IMR-90 (cell line): ENCODE measurements around the gene IGFBP3. TPM values are rescaled to one million over a fixed set of nuclear protein-coding genes. Genes with fewer than 3 reads are reported as not detected.

Source experiments
- ATAC-seq: fragments of 200-7000 bp; cut with Tn5 transposase; 2 replicates; pipeline ENCODE4 v1.9.1; 2020; ENCODE audit warnings: low read depth, mild to moderate bottlenecking, moderate library complexity
- BruUV-seq: library from RNA; stranded (reverse); fragments of 400-500 nt; replicated peaks from 2 replicates; lab custom pipeline; 2021; lab: Mats Ljungman, UMichigan
- CTCF ChIA-PET: fragments of 300-600 bp; formaldehyde crosslinking; extraction: SDS; loops from one replicate; lab custom pipeline; 2021; ENCODE audit warnings: antibody characterized with exemption; lab: Yijun Ruan, JAX
- POLR2A ChIA-PET: fragments of 300-600 bp; sonication (Branson Sonifier 250); formaldehyde crosslinking; loops from one replicate; lab custom pipeline; 2022; ENCODE audit warnings: antibody characterized with exemption; ENCODE audit not compliant: unreplicated experiment; lab: Charles Lee
- DNase-seq: peaks from one replicate; pipeline ENCODE4 v3.0.0; 2013
- H2AFZ ChIP-seq: replicated peaks from 2 replicates; pipeline ENCODE3; 2013; ENCODE audit warnings: low read length, mild to moderate bottlenecking; ENCODE audit not compliant: poor library complexity
- H2AK5ac ChIP-seq: 2 replicates; pipeline ENCODE4 v1.6.1; 2013; ENCODE audit warnings: low read depth, low read length, inconsistent platforms
- H2AK9ac ChIP-seq: replicated peaks from 2 replicates; pipeline ENCODE3; 2013; ENCODE audit warnings: mild to moderate bottlenecking, low read depth, low read length, moderate library complexity; ENCODE audit not compliant: poor library complexity
- H2BK120ac ChIP-seq: 2 replicates; pipeline ENCODE4 v1.6.1; 2013; ENCODE audit warnings: low read depth, low read length, inconsistent platforms
- H2BK15ac ChIP-seq: 3 replicates; pipeline ENCODE4 v1.6.1; 2013; ENCODE audit warnings: low read depth, low read length, inconsistent platforms
- H2BK20ac ChIP-seq: 2 replicates; pipeline ENCODE4 v1.6.1; 2013; ENCODE audit warnings: low read depth, mild to moderate bottlenecking, inconsistent platforms, low read length, moderate library complexity
- H2BK5ac ChIP-seq: 2 replicates; pipeline ENCODE4 v1.6.1; 2013; ENCODE audit warnings: mild to moderate bottlenecking, low read depth, low read length, inconsistent platforms; ENCODE audit not compliant: poor library complexity, severe bottlenecking
- H3K14ac ChIP-seq: replicated peaks from 2 replicates; pipeline ENCODE4 v1.6.1; 2013; ENCODE audit warnings: low read depth, low read length, inconsistent platforms
- H3K18ac ChIP-seq: 2 replicates; pipeline ENCODE4 v1.6.1; 2013; ENCODE audit warnings: low read depth, low read length, control low read depth
- H3K23ac ChIP-seq: 2 replicates; pipeline ENCODE4 v1.6.1; 2013; ENCODE audit warnings: low read depth, low read length, inconsistent platforms
- H3K27ac ChIP-seq: 2 replicates; pipeline ENCODE4 v1.5.1; 2013; ENCODE audit warnings: mild to moderate bottlenecking, control low read depth, low read length; ENCODE audit not compliant: insufficient read depth
- H3K27me3 ChIP-seq: 2 replicates; pipeline ENCODE4 v1.6.1; 2013; ENCODE audit warnings: low read length; ENCODE audit not compliant: control insufficient read depth, insufficient read depth
- H3K36me3 ChIP-seq: 2 replicates; pipeline ENCODE4 v1.6.1; 2013; ENCODE audit warnings: low read length, mixed read lengths; ENCODE audit not compliant: control insufficient read depth, insufficient read depth
- H3K4ac ChIP-seq: 2 replicates; pipeline ENCODE4 v1.6.1; 2013; ENCODE audit warnings: low read depth, low read length, inconsistent platforms
- H3K4me1 ChIP-seq: 2 replicates; pipeline ENCODE4 v1.6.1; 2013; ENCODE audit warnings: low read length, mixed read lengths; ENCODE audit not compliant: control insufficient read depth, insufficient read depth
- H3K4me2 ChIP-seq: 2 replicates; pipeline ENCODE4 v1.6.1; 2013; ENCODE audit warnings: low read depth, mild to moderate bottlenecking, control low read depth, low read length, moderate library complexity
- H3K4me3 ChIP-seq: 2 replicates; pipeline ENCODE4 v1.5.1; 2013; ENCODE audit warnings: low read depth, mild to moderate bottlenecking, control low read depth, low read length, moderate library complexity; ENCODE audit not compliant: insufficient read depth
- H3K56ac ChIP-seq: 2 replicates; pipeline ENCODE4 v1.6.1; 2013; ENCODE audit warnings: low read length, inconsistent platforms; ENCODE audit not compliant: insufficient read depth; ENCODE audit errors: extremely low read depth
- H3K79me1 ChIP-seq, 2 experiments: 2 replicates each; pipeline ENCODE4 v1.6.1; 2013; ENCODE audit warnings: low read length in 2 of 2, inconsistent platforms in 1 of 2, low read depth in 1 of 2
- H3K9ac ChIP-seq: 2 replicates; pipeline ENCODE4 v1.6.1; 2013; ENCODE audit warnings: low read depth, low read length, control low read depth
- H3K9me1 ChIP-seq: 2 replicates; pipeline ENCODE4 v1.6.1; 2013; ENCODE audit warnings: low read length, inconsistent platforms; ENCODE audit not compliant: insufficient read depth
- H3K9me3 ChIP-seq: 2 replicates; pipeline ENCODE4 v1.6.1; 2013; ENCODE audit warnings: low read length; ENCODE audit not compliant: control insufficient read depth, insufficient read depth
- H4K20me1 ChIP-seq: 2 replicates; pipeline ENCODE4 v1.6.1; 2013; ENCODE audit warnings: low read length, inconsistent platforms; ENCODE audit not compliant: insufficient read depth
- H4K5ac ChIP-seq: 2 replicates; pipeline ENCODE4 v1.6.1; 2013; ENCODE audit warnings: mild to moderate bottlenecking, low read depth, low read length, control low read depth
- H4K8ac ChIP-seq, 2 experiments: 2 replicates each; pipeline ENCODE4 v1.6.1; 2013; ENCODE audit warnings: low read depth in 2 of 2, low read length in 2 of 2, control low read depth in 1 of 2, inconsistent platforms in 1 of 2
- H4K91ac ChIP-seq: 2 replicates; pipeline ENCODE4 v1.6.1; 2013; ENCODE audit warnings: low read depth, low read length, inconsistent platforms; ENCODE audit not compliant: insufficient read depth
- BHLHE40 ChIP-seq: fragments of 150-350 bp; IDR thresholded peaks from 2 replicates; pipeline ENCODE4 v1.6.1; 2016; ENCODE audit warnings: mild to moderate bottlenecking, low read depth, low read length
- CEBPB ChIP-seq: IDR thresholded peaks from 2 replicates; pipeline ENCODE4 v1.6.1; 2012; ENCODE audit warnings: low read depth, low read length, improper control_type of control experiment
- CHD1 ChIP-seq: IDR thresholded peaks from 2 replicates; pipeline ENCODE4 v1.6.1; 2012; ENCODE audit warnings: low read depth, low read length, improper control_type of control experiment
- ELK1 ChIP-seq: fragments of 150-350 bp; IDR thresholded peaks from 2 replicates; pipeline ENCODE4 v1.6.1; 2016; ENCODE audit warnings: low read depth, mild to moderate bottlenecking, low read length, moderate library complexity, borderline replicate concordance
- FOS ChIP-seq: fragments of 150-350 bp; IDR thresholded peaks from 2 replicates; pipeline ENCODE4 v1.6.1; 2016; ENCODE audit warnings: low read depth, low read length
- MAFK ChIP-seq: IDR thresholded peaks from 2 replicates; pipeline ENCODE4 v1.6.1; 2012; ENCODE audit warnings: low read depth, low read length, improper control_type of control experiment
- MAZ ChIP-seq: IDR thresholded peaks from 2 replicates; pipeline ENCODE4 v1.6.1; 2012; ENCODE audit warnings: low read depth, mild to moderate bottlenecking, low read length, improper control_type of control experiment, moderate library complexity, borderline replicate concordance
- MXI1 ChIP-seq: IDR thresholded peaks from 2 replicates; pipeline ENCODE4 v1.6.1; 2012; ENCODE audit warnings: low read depth, mild to moderate bottlenecking, low read length, moderate library complexity, borderline replicate concordance
- NFE2L2 ChIP-seq: fragments of 150-350 bp; IDR thresholded peaks from 2 replicates; pipeline ENCODE4 v1.6.1; 2016; ENCODE audit warnings: low read depth, mild to moderate bottlenecking, low read length
- POLR2A ChIP-seq: IDR thresholded peaks from 2 replicates; pipeline ENCODE4 v1.6.1; 2012; ENCODE audit warnings: mild to moderate bottlenecking, low read depth, low read length
- RAD21 ChIP-seq: IDR thresholded peaks from 2 replicates; pipeline ENCODE4 v1.6.1; 2012; ENCODE audit warnings: low read length, improper control_type of control experiment
- RCOR1 ChIP-seq: IDR thresholded peaks from 2 replicates; pipeline ENCODE4 v1.6.1; 2012; ENCODE audit warnings: mild to moderate bottlenecking, low read length, improper control_type of control experiment; ENCODE audit not compliant: insufficient replicate concordance
- RFX5 ChIP-seq: IDR thresholded peaks from 2 replicates; pipeline ENCODE4 v1.8.0; 2012; ENCODE audit warnings: low read depth, mild to moderate bottlenecking, low read length, moderate library complexity
- SMC3 ChIP-seq: fragments of 150-350 bp; IDR thresholded peaks from 2 replicates; pipeline ENCODE4 v1.6.1; 2016; ENCODE audit warnings: low read depth, mild to moderate bottlenecking, antibody characterized with exemption, low read length, moderate library complexity
- WGBS, 2 experiments: methylation state at CpG; one replicate each; pipeline versions ENCODE4 v1.1.5 to v1.1.7; 2013; ENCODE audit warnings: missing lambda C conversion rate in 2 of 2; ENCODE audit not compliant: insufficient read length in 1 of 2; ENCODE audit errors: extremely low coverage in 2 of 2; 5-methylcytosine and 5-hydroxymethylcytosine counted together
- dilution Hi-C: fragments of 300-500 bp; cut with HindIII; formaldehyde crosslinking; loops from one replicate; pipeline ENCODE4 v1.14.3; 2018; ENCODE audit warnings: low sequenced_read_pairs; ENCODE audit not compliant: unreplicated experiment
- in situ Hi-C: fragments of 300-500 bp; cut with MboI; formaldehyde crosslinking; loops from 3 replicates; pipeline ENCODE4 v1.14.3; 2019; ENCODE audit warnings: low sequenced_read_pairs, inconsistent platforms, mixed read lengths
- intact Hi-C: fragments of 100-400 bp; cut with micrococcal nuclease; formaldehyde crosslinking; loops from 2 replicates; pipeline ENCODE4 v1.10.0; 2022
- polyA plus RNA-seq, 3 experiments: library from polyadenylated mRNA; depleted of rRNA; stranded (reverse); fragments of >200 nt; gene quantifications; 2 replicates each; pipeline ENCODE4 v1.2.3, GENCODE V29; 2012; ENCODE audit warnings: low replicate concordance in 1 of 3
- total RNA-seq: library from RNA; depleted of rRNA; stranded (reverse); fragments of >200 nt; gene quantifications from 2 replicates; pipeline ENCODE4 v1.2.3, GENCODE V29; 2012
- TF ChIP-seq, protein P1 (sequence below): fragments of 150-350 bp; IDR thresholded peaks from 2 replicates; pipeline ENCODE4 v1.6.1; 2017; ENCODE audit warnings: mild to moderate bottlenecking, antibody characterized with exemption, low read length, low read depth
- TF ChIP-seq, protein P2 (sequence below): conservative IDR thresholded peaks from 2 replicates; pipeline ENCODE4 v1.5.1; 2012; ENCODE audit warnings: mild to moderate bottlenecking, low read depth, low read length, improper control_type of control experiment

Gene IGFBP3
- total and polyA plus RNA-seq, 2 of the 4 experiments (the other 2 are of a cell fraction), result 272 to 601 TPM

GRCh38 chr7:45876519-45876918 lies 44.6 kb downstream of the IGFBP3 start:
- peak overlapping the region; percentile 28 for H4K91ac ChIP-seq
- intact Hi-C loops, result no loop called here
- dilution Hi-C loops, result no loop called here

More at GRCh38 chr7:45876519-45876918, 44.6 kb downstream of the IGFBP3 start:
- Histone ChIP-seq H3K79me1 (no peaks in the 10 kb centered on the region), H3K23ac (no peak overlapping the region), H2AK9ac (no peak overlapping the region), H4K20me1 (no peaks in the 10 kb centered on the region), H3K9ac (no peak overlapping the region), H3K14ac (no peak overlapping the region), H3K4me3 (no peak overlapping the region), H3K36me3 (no peaks in the 10 kb centered on the region), H3K4me2 (no peak overlapping the region), H3K9me3 (peaks cover 3% of the 10 kb centered on the region), H2BK15ac (peak overlapping the region; percentile 35; the same call in 1 of the 3 replicates), H2BK20ac (no peak overlapping the region), H4K5ac (no peak overlapping the region), H2AFZ (no peak overlapping the region), H2BK5ac (no peak overlapping the region), H3K27ac (no peak overlapping the region), H3K27me3 (no peaks in the 10 kb centered on the region), H3K56ac (no peak overlapping the region), H3K4ac (peak overlapping the region; percentile 32; the same call in 1 of the 2 replicates), H3K4me1 (peaks cover 4% of the 10 kb centered on the region), H3K18ac (no peak overlapping the region), H2AK5ac (0 out of 2 replicates have a peak overlapping the region, but pooled peaks have one; percentile 26), H3K9me1 (peaks cover 20% of the 10 kb centered on the region), H4K8ac (no peak overlapping the region), H2BK120ac (peak overlapping the region; percentile 86; the same call in 1 of the 2 replicates)
- DNase-seq (no peak), ATAC-seq (no peak)
- ChIA-PET CTCF (no interaction called here), POLR2A (no interaction called here)
- no TSS peak for BruUV-seq
- 86% methylated on average over 1 of the region's 2 CpGs; no CpG with 5 or more reads in 1 of the 2 experiments for WGBS, 2 experiments
- TF ChIP-seq RFX5 (no peak), POLR2A (no peak), CEBPB (no peak), RCOR1 (no peak), MAFK (no peak), BHLHE40 (no peak), MAZ (no peak), MXI1 (no peak), RAD21 (no peak), FOS (no peak), SMC3 (no peak), CHD1 (no peak), NFE2L2 (no peak), ELK1 (no peak)
- TF ChIP-seq, protein P1, sequence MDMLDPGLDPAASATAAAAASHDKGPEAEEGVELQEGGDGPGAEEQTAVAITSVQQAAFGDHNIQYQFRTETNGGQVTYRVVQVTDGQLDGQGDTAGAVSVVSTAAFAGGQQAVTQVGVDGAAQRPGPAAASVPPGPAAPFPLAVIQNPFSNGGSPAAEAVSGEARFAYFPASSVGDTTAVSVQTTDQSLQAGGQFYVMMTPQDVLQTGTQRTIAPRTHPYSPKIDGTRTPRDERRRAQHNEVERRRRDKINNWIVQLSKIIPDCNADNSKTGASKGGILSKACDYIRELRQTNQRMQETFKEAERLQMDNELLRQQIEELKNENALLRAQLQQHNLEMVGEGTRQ, result no peak
- TF ChIP-seq, protein P2, sequence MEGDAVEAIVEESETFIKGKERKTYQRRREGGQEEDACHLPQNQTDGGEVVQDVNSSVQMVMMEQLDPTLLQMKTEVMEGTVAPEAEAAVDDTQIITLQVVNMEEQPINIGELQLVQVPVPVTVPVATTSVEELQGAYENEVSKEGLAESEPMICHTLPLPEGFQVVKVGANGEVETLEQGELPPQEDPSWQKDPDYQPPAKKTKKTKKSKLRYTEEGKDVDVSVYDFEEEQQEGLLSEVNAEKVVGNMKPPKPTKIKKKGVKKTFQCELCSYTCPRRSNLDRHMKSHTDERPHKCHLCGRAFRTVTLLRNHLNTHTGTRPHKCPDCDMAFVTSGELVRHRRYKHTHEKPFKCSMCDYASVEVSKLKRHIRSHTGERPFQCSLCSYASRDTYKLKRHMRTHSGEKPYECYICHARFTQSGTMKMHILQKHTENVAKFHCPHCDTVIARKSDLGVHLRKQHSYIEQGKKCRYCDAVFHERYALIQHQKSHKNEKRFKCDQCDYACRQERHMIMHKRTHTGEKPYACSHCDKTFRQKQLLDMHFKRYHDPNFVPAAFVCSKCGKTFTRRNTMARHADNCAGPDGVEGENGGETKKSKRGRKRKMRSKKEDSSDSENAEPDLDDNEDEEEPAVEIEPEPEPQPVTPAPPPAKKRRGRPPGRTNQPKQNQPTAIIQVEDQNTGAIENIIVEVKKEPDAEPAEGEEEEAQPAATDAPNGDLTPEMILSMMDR, result no peak
- in situ Hi-C loops, result no loop called here
